ENCODE results near the gene ACKR2. TPM values are rescaled to one million over a fixed set of nuclear protein-coding genes. Genes with fewer than 3 reads are reported as not detected.
A peak's percentile ranks its signal among the peaks of the same experiment; 100 is the strongest.

ACKR2 gene
- total RNA-seq, 1 experiment from 2014 or later, result 0.28 TPM

GRCh38 chr3:42906070-42906847, 97.0 kb downstream of the ACKR2 start, which contains the start of gene ZNF662:
Gene ZNF662, plus strand, starts transcription at chr3:42906142. Its CDS starts 1,973 bp downstream, at chr3:42908115.
- H3K36me3 Mint-ChIP-seq, result peaks cover 17% of the 10 kb centered on the region
- TF ChIP-seq GTF2I (CRISPR knock-in tag; conservative IDR thresholded peaks at IDR 0.05), result no peak
- no peak for TF ChIP-seq CREM (CRISPR knock-in tag; IDR thresholded peaks at IDR 0.05)
- no peak for TF ChIP-seq ATF2 (CRISPR knock-in tag; IDR thresholded peaks at IDR 0.05; ENCODE audit: borderline replicate concordance, low read depth)
- TF ChIP-seq ZNF396 (CRISPR knock-in tag; IDR thresholded peaks at IDR 0.05; ENCODE audit: borderline replicate concordance), result no peak
- TF ChIP-seq ERG (CRISPR knock-in tag; IDR thresholded peaks at IDR 0.05), result no peak
- TF ChIP-seq EMX1 (CRISPR knock-in tag; IDR thresholded peaks at IDR 0.05), result no peak
- peaks cover 20% of the 10 kb centered on the region for H3K4me1 Mint-ChIP-seq
- POLR2A ChIA-PET, result no interaction called here
- H3K9me3 Mint-ChIP-seq, result peaks cover 33% of the 10 kb centered on the region
- CTCF ChIA-PET, result interaction anchor here (1.2 to 1.3 kb wide), 2 partner anchors 25 to 165 kb away, joined by 3 to 6 read pairs; no protein-coding TSS in a partner anchor
- no peak within 1 kb of the TSS for H3K27ac Mint-ChIP-seq
- peak within 1 kb of the TSS; percentile 53 for H3K4me3 Mint-ChIP-seq
- DNase-seq (ENCODE audit: low spot score) (peak; percentile 36), ATAC-seq (peak; percentile 64)
- H3K27me3 Mint-ChIP-seq (ENCODE audit: low read depth), result peaks cover 6% of the 10 kb centered on the region; the same call in 1 of the 2 replicates

GRCh38 chr3:42906848-42907183, 97.6 kb downstream of the ACKR2 start:
- peaks cover 6% of the 10 kb centered on the region; the same call in 1 of the 2 replicates for H3K27me3 Mint-ChIP-seq (ENCODE audit: low read depth)
- H3K36me3 Mint-ChIP-seq, result peaks cover 23% of the 10 kb centered on the region
- peaks cover 20% of the 10 kb centered on the region for H3K4me1 Mint-ChIP-seq
- ChIA-PET CTCF (interaction anchor here (1.2 to 1.3 kb wide), 2 partner anchors 25 to 165 kb away, joined by 3 to 6 read pairs; no protein-coding TSS in a partner anchor), POLR2A (interaction anchor here (0.5 kb wide), 1 partner anchor 402 kb away, joined by 4 read pairs; no protein-coding TSS in a partner anchor)
- ATAC-seq (no peak), DNase-seq (ENCODE audit: low spot score) (no peak)
- TF ChIP-seq ZNF219 (CRISPR knock-in tag; IDR thresholded peaks at IDR 0.05; ENCODE audit: borderline replicate concordance) (no peak), CDX4 (CRISPR knock-in tag; IDR thresholded peaks at IDR 0.05; ENCODE audit: borderline replicate concordance) (no peak), CBFB (CRISPR knock-in tag; IDR thresholded peaks at IDR 0.05; ENCODE audit: low read depth) (no peak), ATF3 (CRISPR knock-in tag; conservative IDR thresholded peaks at IDR 0.05) (no peak), E2F4 (CRISPR knock-in tag; IDR thresholded peaks at IDR 0.05; ENCODE audit: borderline replicate concordance, low read depth) (no peak), AFF4 (CRISPR knock-in tag; IDR thresholded peaks at IDR 0.05; ENCODE audit: borderline replicate concordance) (no peak), ERG (CRISPR knock-in tag; IDR thresholded peaks at IDR 0.05) (no peak), NR2C2 (CRISPR knock-in tag; IDR thresholded peaks at IDR 0.05) (no peak), RORB (CRISPR knock-in tag; IDR thresholded peaks at IDR 0.05) (no peak), MAX (CRISPR knock-in tag; IDR thresholded peaks at IDR 0.05) (no peak), GTF2I (CRISPR knock-in tag; conservative IDR thresholded peaks at IDR 0.05) (no peak), E2F5 (CRISPR knock-in tag; IDR thresholded peaks at IDR 0.05) (no peak), ZBTB43 (CRISPR knock-in tag; IDR thresholded peaks at IDR 0.05) (no peak), EMX1 (CRISPR knock-in tag; IDR thresholded peaks at IDR 0.05) (no peak), ZNF232 (CRISPR knock-in tag; IDR thresholded peaks at IDR 0.05) (no peak)
- H3K9me3 Mint-ChIP-seq, result peaks cover 38% of the 10 kb centered on the region
- H3K4me3 Mint-ChIP-seq, result peak overlapping the region; percentile 49
- H3K27ac Mint-ChIP-seq, result no peak overlapping the region
